ENCODE measurements around the gene ZNF212.

ZNF212 gene

DNA sequence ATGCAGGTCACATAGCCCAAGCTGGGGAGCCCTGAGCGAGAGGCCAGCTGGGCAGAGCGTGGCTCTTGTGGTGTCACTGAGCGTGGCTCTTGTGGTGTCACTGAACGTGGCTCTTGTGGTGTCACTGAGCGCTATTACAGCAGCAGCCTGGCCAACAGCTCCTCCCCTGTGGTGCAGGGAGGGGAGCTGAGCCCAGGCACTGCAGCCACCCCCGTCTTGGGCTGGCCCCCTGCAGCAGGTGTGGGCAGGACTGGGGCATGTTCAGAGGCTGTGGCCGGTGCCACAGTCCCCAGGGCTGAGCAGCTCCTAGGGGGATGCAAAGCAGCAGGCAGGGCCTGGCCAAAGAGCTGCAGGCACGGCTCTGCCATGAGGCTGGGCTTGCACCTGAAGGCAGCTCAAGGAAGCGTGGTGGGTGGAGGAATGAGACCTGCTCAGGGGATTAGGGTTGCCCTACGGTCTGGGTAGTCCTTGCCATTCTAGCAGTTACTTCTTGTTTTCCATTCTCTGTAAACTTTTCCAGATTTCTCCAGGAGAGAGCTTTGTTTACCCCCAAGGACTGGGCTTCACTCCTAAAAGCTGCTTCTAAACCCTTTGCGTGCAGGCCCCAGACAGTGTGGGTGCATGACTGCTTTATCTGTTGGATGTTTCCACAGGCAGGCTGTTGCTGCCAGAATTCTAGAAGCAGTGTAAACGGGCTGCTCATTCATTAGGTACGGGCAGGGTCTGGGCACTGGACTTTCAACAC is 51.8 kb downstream of the ZNF212 start:
- DNase-seq (ENCODE audit: low read depth), result no peak
- no peak for TF ChIP-seq CTCF (IDR thresholded peaks at IDR 0.05; ENCODE audit: insufficient read depth, low read depth, low read length, missing control alignments)
- H3K4me3 ChIP-seq (ENCODE audit: low read length), result no peak overlapping the region

DNA sequence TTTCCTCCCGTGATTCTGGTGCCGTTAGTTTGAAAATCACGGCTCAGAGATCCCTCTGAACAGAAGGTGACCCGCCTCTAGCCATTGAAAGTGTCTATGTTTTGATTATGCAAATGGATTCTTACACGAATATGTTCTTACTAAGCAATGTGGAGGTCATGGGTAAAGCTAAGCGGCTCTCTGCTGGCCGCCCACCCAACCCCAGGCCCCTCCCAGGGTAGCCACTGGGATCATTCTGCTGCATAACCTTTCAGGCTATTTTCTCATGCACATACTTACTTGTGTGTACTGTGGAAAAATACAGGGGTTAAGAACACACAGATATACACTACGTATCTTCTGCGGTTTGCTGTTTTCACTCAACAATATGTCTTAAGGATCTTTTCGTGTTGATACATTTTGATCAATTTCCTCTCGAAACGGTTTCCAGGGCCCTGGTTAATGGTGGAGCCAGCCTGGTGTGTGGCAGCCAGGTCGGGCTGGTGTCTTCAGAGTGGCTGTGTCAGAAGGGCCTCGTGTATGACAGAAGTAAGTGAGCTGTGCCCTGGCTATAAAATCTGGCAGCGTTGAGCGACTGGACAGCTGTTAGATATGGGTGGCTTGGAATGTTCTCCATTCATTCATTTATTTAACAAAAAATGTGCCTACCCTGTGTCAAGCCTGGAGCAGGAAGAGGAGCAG is 52.5 kb downstream of the ZNF212 start:
- no peak for DNase-seq (ENCODE audit: low read depth)
- no peak overlapping the region for H3K4me3 ChIP-seq (ENCODE audit: low read length)
- no peak for TF ChIP-seq CTCF (IDR thresholded peaks at IDR 0.05; ENCODE audit: insufficient read depth, low read depth, low read length, missing control alignments)

- no peak for TF ChIP-seq CTCF (IDR thresholded peaks at IDR 0.05; ENCODE audit: insufficient read depth, low read depth, low read length, missing control alignments)
- DNase-seq (ENCODE audit: low read depth), result no peak
Measured at GRCh38 chr7:149292462-149292823, 53.0 kb downstream of the ZNF212 start.

DNA sequence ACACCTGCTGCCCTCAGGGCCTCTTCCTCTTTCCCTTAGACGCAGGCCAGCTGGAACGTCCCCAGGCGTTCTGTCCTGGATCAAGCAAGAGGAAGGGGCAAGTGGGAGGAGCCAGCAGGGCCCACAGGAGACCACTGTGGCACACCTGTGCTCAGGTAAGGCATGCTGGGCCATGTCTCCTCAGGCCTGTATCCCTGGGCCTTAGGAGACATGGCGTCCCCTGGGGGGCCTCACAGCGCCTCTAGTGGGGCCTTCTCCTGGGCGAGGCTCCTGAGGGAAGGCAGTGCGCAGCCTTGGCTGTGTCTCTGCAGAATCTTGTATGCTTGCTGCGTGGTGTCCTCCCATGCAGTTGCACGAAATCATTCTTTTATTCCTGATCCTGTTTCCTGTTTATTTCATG is 53.9 kb downstream of the ZNF212 start:
- no peak for TF ChIP-seq CTCF (IDR thresholded peaks at IDR 0.05; ENCODE audit: insufficient read depth, low read depth, low read length, missing control alignments)
- no peak for DNase-seq (ENCODE audit: low read depth)
- H3K4me3 ChIP-seq (ENCODE audit: low read length), result no peak overlapping the region

More at GRCh38 chr7:149292462-149292823, 53.0 kb downstream of the ZNF212 start:
- H3K4me3 ChIP-seq (ENCODE audit: low read length), result no peak overlapping the region

- no peak for TF ChIP-seq CTCF (IDR thresholded peaks at IDR 0.05; ENCODE audit: insufficient read depth, low read depth, low read length, missing control alignments)
- H3K4me3 ChIP-seq (ENCODE audit: low read length), result no peak overlapping the region
- no peak for DNase-seq (ENCODE audit: low read depth)
Measured at GRCh38 chr7:149293946-149294633, 54.6 kb downstream of the ZNF212 start.

GRCh38 chr7:149294634-149295480 is 55.4 kb downstream of the ZNF212 start:
- no peak overlapping the region for H3K4me3 ChIP-seq (ENCODE audit: low read length)
- TF ChIP-seq CTCF (IDR thresholded peaks at IDR 0.05; ENCODE audit: insufficient read depth, low read depth, low read length, missing control alignments), result no peak
- DNase-seq (ENCODE audit: low read depth), result no peak
